PFSK-1 (cell line): ENCODE data around the gene PAOX.

Experiments
- FOXP2 ChIP-seq: optimal IDR thresholded peaks from 2 replicates; pipeline ENCODE3; 2011; ENCODE audit warnings: borderline replicate concordance, control low read depth, inconsistent platforms; ENCODE audit not compliant: insufficient read depth; ENCODE audit errors: extremely low read length, extremely low read depth
- POLR2AphosphoS5 ChIP-seq: IDR thresholded peaks from 2 replicates; pipeline ENCODE4 v1.6.1; 2012; ENCODE audit warnings: low read depth, mild to moderate bottlenecking, control low read depth, low read length, moderate library complexity
- SIN3A ChIP-seq: IDR thresholded peaks from 2 replicates; pipeline ENCODE4 v1.6.1; 2012; ENCODE audit warnings: mild to moderate bottlenecking, low read length, moderate library complexity, borderline replicate concordance; ENCODE audit not compliant: insufficient read depth
- TAF1 ChIP-seq: IDR thresholded peaks from 2 replicates; pipeline ENCODE4 v1.6.1; 2012; ENCODE audit warnings: low read length, control low read depth, borderline replicate concordance; ENCODE audit not compliant: insufficient read depth
- TF ChIP-seq, protein P1 (sequence below), 2 experiments: IDR thresholded peaks; 2 replicates each; pipeline versions ENCODE4 v1.6.1 to v1.8.0; 2011 to 2012; ENCODE audit warnings: low read depth in 2 of 2, low read length in 2 of 2, control low read depth in 1 of 2, inconsistent platforms in 1 of 2, mild to moderate bottlenecking in 1 of 2, moderate library complexity in 1 of 2; ENCODE audit not compliant: insufficient read depth in 1 of 2

Gene PAOX

DNA sequence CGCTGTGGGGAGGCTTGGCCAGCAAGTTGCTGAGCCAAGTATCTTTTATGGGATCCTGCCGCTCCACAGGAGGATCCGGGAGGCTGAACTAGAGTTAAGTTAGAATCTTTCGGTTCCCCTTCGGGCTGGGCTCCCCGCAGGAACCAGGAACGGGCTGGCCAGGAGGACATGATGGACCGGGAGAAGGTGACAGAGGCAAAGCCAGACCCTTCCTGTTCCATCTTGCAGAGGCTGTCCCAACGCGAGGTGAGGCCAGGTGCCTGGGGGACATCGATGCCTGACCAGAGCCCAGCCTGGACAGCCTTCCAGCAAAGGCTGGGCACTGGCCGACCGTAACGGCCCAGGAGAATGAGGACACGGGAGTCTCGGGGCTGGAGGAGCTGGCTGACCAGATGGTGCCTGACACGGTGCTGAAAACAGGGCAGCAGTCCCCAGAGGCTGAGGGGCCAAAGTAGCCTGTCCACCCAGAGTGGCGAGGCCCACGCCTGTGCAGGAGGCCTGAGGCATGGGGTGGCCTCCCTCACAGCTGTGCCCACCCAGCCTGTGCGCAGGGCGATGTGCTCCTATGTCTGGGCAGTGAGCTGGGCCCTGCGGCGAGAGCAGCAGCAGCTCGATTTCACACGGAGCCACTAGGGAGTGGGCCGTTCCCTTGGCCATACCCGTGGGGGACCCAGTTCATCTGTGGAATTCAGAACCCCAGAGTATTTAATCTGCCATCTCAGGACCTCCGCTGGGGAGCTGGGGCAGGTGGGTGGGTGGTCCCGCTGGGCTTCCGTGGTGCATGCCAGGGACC is 1.8 kb upstream of the PAOX start:
- TF ChIP-seq FOXP2 (no peak), SIN3A (no peak), TAF1 (no peak), POLR2AphosphoS5 (no peak)
- TF ChIP-seq, protein P1, sequence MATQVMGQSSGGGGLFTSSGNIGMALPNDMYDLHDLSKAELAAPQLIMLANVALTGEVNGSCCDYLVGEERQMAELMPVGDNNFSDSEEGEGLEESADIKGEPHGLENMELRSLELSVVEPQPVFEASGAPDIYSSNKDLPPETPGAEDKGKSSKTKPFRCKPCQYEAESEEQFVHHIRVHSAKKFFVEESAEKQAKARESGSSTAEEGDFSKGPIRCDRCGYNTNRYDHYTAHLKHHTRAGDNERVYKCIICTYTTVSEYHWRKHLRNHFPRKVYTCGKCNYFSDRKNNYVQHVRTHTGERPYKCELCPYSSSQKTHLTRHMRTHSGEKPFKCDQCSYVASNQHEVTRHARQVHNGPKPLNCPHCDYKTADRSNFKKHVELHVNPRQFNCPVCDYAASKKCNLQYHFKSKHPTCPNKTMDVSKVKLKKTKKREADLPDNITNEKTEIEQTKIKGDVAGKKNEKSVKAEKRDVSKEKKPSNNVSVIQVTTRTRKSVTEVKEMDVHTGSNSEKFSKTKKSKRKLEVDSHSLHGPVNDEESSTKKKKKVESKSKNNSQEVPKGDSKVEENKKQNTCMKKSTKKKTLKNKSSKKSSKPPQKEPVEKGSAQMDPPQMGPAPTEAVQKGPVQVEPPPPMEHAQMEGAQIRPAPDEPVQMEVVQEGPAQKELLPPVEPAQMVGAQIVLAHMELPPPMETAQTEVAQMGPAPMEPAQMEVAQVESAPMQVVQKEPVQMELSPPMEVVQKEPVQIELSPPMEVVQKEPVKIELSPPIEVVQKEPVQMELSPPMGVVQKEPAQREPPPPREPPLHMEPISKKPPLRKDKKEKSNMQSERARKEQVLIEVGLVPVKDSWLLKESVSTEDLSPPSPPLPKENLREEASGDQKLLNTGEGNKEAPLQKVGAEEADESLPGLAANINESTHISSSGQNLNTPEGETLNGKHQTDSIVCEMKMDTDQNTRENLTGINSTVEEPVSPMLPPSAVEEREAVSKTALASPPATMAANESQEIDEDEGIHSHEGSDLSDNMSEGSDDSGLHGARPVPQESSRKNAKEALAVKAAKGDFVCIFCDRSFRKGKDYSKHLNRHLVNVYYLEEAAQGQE (IDR thresholded peaks at IDR 0.05; ENCODE audit: insufficient read depth in 1 of 2, low read depth in 2 of 2, low read length in 2 of 2) = no peak

DNA sequence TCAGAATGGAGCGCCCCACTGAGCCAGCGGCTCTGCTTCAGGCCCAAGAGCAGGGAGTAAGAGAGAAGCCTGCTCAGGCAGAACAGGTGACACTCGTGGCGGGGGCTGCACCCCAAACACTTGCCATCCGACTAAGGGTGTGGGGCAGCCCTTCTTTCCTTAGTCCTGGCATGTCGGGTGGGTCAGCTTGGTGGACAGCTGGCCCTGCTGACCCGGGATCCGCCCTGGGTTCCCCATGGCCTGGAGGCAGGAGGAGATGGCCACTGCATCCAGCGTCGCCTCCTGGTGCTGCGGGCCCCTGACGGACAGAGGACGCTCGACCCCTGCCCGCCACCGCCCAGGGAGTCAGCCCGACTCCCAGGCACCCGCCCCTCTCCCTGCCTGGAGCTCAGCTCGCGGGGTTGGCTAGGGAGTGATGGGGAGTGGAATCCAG is 1.2 kb upstream of the PAOX start:
- TF ChIP-seq TAF1 (no peak), POLR2AphosphoS5 (no peak), SIN3A (no peak), FOXP2 (no peak)
- TF ChIP-seq, protein P1 (IDR thresholded peaks at IDR 0.05; ENCODE audit: insufficient read depth in 1 of 2, low read depth in 2 of 2, low read length in 2 of 2) = no peak

DNA sequence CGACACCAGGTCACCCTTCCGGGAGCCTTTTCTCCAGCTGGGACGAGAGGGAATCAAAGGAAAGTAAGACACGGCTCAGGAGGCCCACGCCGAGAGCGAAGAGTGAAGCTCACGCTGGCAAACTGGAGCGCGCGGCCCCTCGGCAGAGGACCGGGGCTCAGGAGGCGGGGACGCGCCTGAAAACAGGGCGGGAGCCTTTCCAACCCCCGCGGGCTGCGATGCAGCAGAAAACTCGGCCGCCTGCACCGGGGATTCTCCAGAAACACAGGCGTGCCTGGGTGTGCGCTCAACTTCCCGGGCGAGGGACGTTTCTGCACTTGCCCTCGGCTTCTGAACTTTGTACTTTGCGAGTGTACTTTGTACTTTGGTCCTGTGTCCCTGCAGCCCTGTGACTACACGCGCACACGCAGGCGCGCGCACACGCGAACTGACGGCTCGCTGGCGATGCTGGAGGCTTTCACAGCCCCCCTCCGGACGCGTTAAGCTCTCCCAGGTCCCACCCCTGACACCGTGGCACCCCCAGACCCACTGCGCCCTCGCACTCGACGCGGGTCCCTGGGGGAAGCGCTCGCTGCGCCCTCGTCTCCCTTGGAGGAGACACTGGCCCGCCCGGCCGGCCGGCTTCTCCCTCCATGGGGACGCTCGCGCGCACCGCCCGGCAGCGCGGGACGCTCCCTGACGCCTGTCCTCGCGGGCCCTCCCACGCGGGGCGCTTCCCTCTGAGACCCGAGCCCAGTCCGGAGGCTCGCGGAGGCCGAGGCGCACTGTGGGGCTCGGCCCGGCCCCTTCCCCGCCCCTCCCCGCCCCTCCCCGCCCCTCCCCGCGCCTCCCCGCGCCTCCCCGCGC is 588 bp upstream of the PAOX start:
- TF ChIP-seq POLR2AphosphoS5 (0 out of 2 replicates have a peak, but pooled peaks have one; percentile 24), SIN3A (no peak), TAF1 (no peak)

DNA sequence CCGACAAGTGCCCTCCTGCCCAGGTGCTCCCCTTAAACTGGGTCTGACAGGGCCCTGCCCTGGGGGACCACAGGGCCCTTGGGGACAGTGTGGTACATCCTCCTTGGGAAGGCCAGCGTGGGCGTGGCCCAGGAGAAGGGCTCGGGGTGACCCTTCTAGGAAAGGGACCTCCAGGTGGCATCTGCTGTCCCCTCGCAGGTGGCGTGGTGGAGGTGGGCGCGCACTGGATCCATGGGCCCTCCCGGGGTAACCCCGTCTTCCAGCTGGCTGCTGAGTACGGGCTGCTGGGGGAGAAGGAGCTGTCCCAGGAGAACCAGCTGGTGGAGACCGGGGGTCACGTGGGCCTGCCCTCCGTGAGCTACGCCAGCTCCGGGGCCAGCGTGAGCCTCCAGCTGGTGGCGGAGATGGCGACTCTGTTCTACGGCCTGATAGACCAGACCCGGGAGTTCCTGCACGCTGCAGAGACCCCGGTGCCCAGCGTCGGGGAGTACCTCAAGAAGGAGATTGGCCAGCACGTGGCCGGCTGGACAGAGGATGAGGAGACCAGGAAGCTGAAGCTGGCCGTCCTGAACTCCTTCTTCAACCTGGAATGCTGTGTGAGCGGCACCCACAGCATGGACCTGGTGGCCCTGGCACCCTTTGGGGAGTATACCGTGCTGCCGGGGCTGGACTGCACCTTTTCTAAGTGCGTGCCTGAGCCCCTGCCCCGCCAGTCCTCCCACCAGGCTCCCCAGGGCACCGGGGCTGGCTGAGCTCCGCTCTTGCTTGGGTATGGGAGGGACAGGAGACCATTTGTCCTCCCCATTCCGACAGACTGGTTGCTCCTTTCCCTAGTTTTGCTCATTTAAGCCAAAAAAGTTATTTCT is 972 bp downstream of the PAOX start:
- TF ChIP-seq TAF1 = no peak

DNA sequence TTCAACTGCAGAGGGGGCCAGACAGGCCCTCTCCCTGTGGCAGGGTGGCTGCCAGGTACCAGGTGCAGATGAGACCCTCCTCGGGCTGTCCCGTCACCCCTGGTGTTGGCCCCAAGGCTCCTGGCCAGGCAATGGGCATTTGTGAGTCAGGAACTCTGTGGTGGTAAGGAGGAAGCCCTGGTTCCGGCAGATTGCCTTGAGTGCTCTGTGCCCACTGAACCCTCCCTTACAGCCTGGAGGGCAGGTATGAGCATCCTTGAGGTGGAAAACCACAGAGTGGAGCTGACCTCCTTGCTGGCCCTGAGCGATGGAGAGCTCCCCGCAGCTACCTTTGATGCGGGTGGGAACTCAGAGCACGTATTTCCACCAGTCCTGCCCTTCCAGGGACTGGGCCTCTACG is 2.0 kb downstream of the PAOX start:
- TF ChIP-seq, protein P1 (IDR thresholded peaks at IDR 0.05; ENCODE audit: insufficient read depth in 1 of 2, low read depth in 2 of 2, low read length in 2 of 2) = no peak
- TF ChIP-seq SIN3A = no peak
- no peak for TF ChIP-seq POLR2AphosphoS5
- no peak for TF ChIP-seq TAF1
- TF ChIP-seq FOXP2 = no peak
